Iris pigment epithelial cell (primary cell): Measurements from ENCODE around the gene SLC27A2.
A peak's percentile ranks its signal among the peaks of the same experiment; 100 is the strongest.

Source experiments
- DNase-seq: peaks from one replicate; pipeline ENCODE4 v3.0.0-alpha.2; 2011; ENCODE audit warnings: low read depth

The SLC27A2 gene

DNA sequence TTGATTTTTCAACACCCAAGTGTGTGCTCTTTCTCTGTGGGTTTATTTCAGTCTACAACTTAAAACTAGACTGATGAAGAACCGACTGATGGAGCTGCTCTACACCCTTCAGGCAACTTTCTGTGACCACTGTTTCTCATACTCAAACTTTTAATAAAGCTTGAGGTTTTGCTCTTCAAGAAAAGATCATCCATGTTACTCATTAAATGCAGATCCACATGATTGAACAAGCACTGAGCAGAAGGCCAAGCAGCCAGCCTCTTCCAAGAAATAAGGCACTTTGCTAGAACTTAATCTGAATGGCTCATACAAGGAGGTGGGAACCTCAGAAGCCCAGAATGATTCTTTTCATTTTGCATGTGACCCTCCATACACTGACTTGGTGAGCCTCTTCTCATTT is 8.7 kb downstream of the SLC27A2 start:
- no peak for DNase-seq

GRCh38 chr15:50192164-50192563 is 10.2 kb downstream of the SLC27A2 start:
- no peak for DNase-seq

DNA sequence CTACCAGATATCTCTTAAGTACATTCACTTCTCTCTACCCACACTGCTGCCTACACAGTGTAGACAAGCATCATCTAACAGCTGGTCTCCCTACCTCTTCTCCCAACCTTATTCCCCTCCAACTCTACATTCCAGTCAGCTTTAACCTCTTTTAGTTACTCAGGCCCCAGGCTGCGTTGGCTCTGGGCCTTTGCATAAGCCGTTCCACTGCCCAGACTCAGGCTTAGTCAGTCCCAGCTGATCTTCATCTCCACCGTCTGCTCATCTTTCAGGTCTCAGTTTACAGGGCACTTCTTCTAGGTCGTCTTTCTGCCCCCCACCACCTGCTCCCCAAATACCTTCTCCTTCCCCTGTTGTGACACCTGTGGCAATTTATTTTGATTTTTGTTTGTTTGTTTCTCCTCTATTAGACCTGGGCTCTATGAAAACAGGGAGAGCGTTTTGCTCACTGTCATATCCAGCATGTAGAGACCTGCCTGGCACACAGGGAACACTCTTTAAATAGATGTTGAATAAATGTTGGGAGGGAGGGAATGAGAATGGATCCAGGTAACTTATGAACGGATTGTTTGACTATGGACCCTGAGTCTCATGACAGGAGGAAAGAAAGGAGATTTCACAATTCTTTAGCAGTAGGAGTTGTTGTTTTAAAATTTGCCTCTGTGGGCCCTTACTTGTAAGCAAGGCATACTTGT is 11.1 kb downstream of the SLC27A2 start:
- DNase-seq = no peak

DNA sequence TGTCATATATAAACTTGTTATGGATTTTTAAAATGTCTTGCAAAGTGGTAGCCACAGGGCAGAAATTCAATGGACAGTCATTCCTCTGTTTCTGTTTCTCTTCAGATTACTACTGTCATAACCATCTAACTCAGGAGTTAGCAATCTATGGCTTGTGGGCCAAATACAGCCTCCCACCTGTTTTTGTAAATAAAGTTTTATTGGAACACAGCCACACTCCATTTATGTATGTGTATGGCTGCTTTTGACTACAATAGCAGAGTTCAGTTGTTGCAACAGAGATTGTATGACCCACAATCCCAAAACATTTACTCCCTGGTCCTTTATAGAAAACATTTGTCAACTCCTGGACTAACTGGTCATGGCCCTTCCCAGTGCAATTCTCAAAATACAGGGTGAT is 20.0 kb downstream of the SLC27A2 start:
- no peak for DNase-seq

GRCh38 chr15:50206020-50206419 is 24.0 kb downstream of the SLC27A2 start:
- DNase-seq = no peak

- DNase-seq = no peak
These were observed 27.8 kb downstream of the SLC27A2 start for GRCh38 chr15:50209809-50210208.

DNA sequence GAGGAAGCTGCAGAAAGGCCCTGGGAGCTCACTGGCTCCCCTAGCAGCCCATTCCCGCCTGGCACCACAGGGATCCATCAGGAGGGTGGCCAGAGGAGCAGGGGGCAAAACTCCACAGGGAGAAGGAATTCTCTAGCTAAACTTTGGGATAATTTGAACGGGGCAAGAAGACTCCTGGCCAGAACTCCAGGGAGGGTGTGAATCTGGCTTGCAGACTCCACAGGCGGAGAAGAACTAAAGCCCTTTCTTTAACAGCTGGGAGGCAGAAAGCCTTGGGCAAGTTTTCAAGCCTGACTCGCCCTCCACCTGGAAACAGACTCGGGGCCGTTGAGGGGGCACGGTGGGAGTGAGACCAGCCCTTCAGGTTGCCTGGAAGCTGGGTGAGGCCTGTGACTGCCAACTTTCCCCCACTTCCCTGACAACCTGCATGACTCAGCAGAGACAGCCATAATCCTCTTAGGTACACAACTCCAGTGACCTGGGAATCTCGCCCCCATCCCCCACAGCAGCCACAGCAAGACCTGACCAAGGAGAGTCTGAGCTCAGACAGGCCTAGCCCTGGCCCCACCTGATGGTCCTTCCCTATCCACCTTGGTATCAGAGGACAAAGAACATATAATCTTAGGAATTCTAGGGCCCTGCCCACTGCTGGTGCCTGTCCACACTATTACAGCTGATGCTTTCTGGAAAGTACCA is 28.6 kb downstream of the SLC27A2 start:
- DNase-seq = no peak

- no peak for DNase-seq
These were observed 36.3 kb downstream of the SLC27A2 start for GRCh38 chr15:50218291-50218690.

DNA sequence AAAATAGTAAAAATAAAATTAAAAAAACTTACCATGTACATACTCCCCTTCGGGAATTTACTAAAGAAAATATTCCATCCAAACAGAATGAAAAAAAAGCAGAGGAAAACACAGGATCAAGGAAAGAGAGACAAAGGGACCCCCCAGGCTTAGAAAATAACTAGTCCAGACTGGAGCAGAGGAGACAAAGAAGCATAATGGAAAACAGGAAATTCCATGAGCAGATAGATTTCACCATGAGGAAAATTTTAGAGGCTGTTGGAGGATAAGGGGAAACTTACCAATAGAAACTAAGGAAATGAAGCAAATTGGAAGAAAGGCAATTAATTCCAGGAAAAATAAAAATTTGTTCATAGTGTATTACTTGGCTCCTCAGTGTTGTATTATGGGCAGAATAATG is 36.7 kb downstream of the SLC27A2 start:
- no peak for DNase-seq

- peak; percentile 83 for DNase-seq
These were observed 37.8 kb downstream of the SLC27A2 start for GRCh38 chr15:50219820-50220219.

DNA sequence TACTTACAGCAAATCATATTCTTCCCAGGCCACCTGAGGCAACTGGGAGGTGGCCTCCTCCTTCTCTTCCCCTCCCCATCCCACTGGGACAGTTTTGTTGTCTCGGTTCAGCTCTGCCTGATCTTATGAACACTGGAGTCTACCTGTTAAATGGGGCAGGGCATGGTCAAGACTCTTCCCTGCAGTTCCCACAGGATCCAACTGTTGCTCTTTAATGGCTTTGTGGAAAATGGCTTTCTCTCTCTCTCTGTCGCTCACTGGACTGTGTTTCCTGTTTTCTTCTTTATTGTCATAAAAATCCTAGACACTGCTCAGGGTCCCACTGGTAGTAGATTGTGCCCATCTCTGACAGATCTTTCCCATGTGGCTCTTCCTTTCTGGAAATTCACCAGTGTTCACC is 40.2 kb downstream of the SLC27A2 start:
- no peak for DNase-seq

GRCh38 chr15:50224606-50225005 is 42.6 kb downstream of the SLC27A2 start:
- peak; percentile 67 for DNase-seq

- no peak for DNase-seq
These were observed 43.1 kb downstream of the SLC27A2 start for GRCh38 chr15:50225057-50225456.

DNA sequence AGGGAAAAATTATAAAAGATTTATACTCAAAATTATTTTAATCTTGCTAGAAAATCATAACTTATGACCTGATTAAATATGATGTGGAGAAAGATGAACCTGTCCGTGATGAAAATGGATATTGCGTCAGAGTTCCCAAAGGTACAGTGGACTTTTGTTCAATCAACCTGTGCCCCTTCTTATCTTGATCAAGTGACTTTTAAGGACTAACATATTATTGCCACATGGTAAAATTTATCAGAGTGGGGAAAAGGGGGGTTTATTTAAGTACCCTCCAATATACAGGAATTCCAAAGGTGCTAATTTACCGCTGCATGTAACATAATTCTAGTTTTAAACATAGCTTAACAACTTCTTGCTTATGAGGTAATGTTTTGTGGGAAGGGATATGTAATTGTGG is 43.9 kb downstream of the SLC27A2 start:
- no peak for DNase-seq

DNA sequence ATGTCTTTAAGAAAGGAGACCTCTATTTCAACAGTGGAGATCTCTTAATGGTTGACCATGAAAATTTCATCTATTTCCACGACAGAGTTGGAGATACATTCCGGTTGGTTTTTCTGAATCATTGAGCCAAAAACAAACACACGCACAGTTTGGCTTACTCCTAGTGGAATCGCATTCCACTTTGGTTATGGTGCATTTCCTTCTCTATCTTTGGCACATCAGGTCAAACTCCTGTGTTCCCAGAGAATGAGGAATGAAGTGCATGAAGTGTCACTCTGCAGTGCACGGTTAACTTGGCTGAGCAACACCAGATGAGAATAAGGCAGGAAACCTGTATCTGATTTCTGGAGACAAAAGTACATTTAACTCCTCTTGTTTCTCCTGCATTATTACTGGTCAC is 45.1 kb downstream of the SLC27A2 start:
- DNase-seq = peak; percentile 66

DNA sequence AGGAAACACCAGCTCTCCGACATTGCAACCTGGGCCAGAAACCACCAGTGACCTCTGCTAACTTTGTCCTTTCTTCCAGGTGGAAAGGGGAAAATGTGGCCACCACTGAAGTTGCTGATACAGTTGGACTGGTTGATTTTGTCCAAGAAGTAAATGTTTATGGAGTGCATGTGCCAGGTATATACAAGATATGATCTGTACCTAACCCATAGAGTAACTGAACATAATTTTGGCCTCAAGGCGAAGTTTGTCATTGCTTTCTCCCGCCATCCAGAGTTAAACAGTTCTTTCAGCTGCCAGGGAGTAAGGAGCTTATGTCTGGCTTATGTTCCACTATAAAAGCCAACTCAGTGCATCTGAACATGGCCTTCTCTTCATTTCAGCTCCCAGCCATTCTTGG is 46.9 kb downstream of the SLC27A2 start:
- no peak for DNase-seq

DNA sequence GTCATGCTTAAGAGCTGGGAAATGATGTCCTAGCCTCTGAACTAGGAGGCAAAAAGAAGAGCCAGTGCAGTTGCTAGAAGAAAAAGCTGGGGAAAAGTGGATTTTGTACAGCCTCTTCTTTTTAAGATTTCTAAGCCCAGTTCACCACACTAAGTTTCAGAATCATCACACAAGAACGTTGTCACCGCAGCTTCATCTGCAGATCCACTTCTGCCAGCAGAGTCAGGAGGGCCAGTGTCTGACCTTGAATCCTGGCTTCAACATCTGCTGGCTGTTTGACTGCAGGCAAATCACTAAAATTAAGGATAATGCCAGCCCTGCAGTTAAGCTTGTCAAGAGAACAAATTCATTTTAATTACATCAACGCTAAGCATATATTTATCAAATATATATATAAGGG is 47.3 kb downstream of the SLC27A2 start:
- no peak for DNase-seq

DNA sequence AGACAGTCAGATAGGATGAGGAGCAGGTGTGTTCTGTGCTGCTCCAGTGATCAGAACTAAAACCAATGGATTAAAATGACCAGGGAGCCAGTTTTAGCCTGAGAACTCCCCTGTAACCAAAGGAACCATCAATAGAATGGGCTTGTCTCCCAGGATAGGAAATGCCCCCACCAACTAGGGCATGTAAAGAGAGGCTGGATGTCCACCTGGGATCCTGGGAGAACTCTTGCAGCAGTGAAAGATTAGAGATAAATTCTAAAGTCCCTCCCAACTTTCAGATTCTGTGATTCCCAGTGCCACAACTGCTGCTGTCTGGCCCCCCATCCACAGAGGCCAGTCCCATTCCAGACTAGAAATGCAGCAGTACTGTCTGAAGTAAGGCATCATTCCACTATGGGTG is 49.8 kb downstream of the SLC27A2 start:
- DNase-seq = no peak

- DNase-seq = no peak
These were observed 50.8 kb downstream of the SLC27A2 start for GRCh38 chr15:50232791-50233190.

- DNase-seq = no peak
These were observed 51.3 kb downstream of the SLC27A2 start for GRCh38 chr15:50233192-50233736.

GRCh38 chr15:50234764-50235163 is 52.8 kb downstream of the SLC27A2 start:
- peak; percentile 26 for DNase-seq

DNA sequence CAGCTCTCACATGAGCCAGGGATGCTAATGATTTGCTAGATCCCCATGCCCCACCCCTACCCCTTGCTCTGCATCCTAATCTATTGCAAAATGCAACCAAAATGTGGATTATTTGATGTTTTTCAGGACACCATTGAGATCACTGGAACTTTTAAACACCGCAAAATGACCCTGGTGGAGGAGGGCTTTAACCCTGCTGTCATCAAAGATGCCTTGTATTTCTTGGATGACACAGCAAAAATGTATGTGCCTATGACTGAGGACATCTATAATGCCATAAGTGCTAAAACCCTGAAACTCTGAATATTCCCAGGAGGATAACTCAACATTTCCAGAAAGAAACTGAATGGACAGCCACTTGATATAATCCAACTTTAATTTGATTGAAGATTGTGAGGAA is 53.8 kb downstream of the SLC27A2 start:
- DNase-seq = no peak

- DNase-seq = no peak
These were observed 54.4 kb downstream of the SLC27A2 start for GRCh38 chr15:50236433-50236832.

GRCh38 chr15:50238255-50238654 is 56.3 kb downstream of the SLC27A2 start:
- DNase-seq = no peak
